Thyroid gland (tissue), 4 donors: ENCODE measurements around the gene SLC38A3.

Experiments
- CTCF ChIP-seq, 6 experiments: fragments of 200-600 bp in 3 of 6; fragments of 450-650 bp in 3 of 6; sonication (generic) in 3 of 6; IDR thresholded peaks; one replicate each; pipeline ENCODE4 v1.5.1; 2016 to 2019; ENCODE audit warnings: antibody characterized with exemption in 6 of 6, mild to moderate bottlenecking in 2 of 6, inconsistent platforms in 1 of 6, moderate library complexity in 1 of 6
- POLR2A ChIP-seq, 2 donors: fragments of 450-650 bp; IDR thresholded peaks; one replicate each; pipeline ENCODE4 v1.6.1; 2017; ENCODE audit warnings: antibody characterized with exemption in 2 of 2, mild to moderate bottlenecking in 2 of 2, moderate library complexity in 1 of 2

GRCh38 chr3:50215529-50215928 is 10.5 kb downstream of the SLC38A3 start:
- TF ChIP-seq POLR2A (IDR thresholded peaks at IDR 0.05) (no peak), CTCF (IDR thresholded peaks at IDR 0.05) (no peak)
